A549 treated with dexamethasone at 1 μM for 4 hours (cell line): ENCODE data around the gene G6PC3. TPM values are rescaled to one million over a fixed set of nuclear protein-coding genes. Genes with fewer than 3 reads are reported as not detected.

Experiments
- total RNA-seq: library from RNA; stranded (reverse); fragments of 200-300 nt; extraction: Qiagen RNA extraction; gene quantifications from 5 replicates; pipeline ENCODE4 v1.2.3, GENCODE V29; 2022

G6PC3 gene, protein sequence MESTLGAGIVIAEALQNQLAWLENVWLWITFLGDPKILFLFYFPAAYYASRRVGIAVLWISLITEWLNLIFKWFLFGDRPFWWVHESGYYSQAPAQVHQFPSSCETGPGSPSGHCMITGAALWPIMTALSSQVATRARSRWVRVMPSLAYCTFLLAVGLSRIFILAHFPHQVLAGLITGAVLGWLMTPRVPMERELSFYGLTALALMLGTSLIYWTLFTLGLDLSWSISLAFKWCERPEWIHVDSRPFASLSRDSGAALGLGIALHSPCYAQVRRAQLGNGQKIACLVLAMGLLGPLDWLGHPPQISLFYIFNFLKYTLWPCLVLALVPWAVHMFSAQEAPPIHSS
- 121 to 179 TPM (median 173 TPM) in 5 replicates for total RNA-seq

DNA sequence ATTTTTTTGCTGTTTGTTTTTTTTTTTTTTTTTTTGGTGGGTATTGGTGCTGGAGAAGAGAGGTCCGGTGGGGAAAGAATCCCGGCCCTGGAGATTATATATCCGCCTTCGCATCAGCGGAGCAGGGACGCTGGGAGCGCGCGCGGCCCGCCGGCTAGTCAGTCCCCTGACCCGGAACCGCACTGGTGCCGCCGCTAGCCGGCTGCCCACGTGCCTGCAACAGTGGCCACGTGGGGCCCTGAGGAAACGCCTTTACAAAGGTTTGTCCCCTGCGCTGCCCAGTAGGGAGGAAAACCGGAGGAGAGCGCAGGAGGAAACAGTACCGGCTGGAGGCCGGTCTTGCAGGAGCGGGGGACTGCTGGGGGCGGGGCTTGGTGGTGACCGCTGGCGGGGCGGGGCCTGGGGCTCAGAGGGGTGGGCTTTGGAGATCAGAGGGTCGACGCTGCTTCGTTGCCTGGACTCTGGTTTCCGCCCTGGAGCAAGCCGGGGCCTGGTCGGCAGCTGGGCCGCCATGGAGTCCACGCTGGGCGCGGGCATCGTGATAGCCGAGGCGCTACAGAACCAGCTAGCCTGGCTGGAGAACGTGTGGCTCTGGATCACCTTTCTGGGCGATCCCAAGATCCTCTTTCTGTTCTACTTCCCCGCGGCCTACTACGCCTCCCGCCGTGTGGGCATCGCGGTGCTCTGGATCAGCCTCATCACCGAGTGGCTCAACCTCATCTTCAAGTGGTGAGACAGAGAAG is at the start of gene G6PC3:
Gene G6PC3 (plus strand): TSS at position 281 of the 743 bp plus-strand sequence. CDS start 231 bp downstream, at position 512.

DNA sequence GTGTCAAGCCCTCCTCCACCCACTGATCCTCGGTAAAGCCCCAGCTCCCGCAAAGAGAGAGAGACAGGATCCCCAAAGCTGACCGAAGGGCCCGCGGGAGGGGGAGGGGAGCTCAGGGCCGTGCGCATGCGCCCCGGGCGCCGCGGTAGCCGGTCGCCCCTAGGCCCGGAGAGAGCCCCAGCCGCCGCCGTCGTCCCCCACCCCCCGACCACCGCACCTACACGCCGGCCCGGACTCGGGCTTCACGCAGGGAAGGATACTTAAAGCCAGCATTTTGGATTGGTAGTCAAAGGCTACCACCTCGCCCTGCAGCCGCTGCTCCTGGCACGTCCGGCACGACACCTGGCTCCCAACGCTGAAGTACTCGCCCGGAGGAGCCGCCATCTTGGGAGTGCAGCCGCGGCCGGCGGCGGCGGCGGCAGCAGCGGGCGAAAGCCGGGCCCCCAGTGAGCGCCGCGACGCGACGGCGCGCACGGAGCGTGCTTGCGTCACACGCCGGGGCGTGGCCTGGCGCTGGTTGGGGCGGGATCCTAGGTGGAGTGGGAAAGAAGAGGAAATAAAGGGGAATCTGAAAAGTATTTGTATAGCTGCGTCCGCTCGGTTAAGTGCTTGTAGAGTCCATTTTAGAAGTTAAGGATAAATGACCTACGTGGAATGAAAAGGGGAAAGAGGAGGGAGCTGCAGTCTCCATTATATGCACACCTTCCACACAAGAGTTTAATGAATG is 4.2 kb upstream of the G6PC3 start, which contains the start of gene LSM12:
Gene LSM12 (minus strand): TSS at position 468 of the 727 bp plus-strand sequence. CDS start 84 bp downstream, at position 384.

DNA sequence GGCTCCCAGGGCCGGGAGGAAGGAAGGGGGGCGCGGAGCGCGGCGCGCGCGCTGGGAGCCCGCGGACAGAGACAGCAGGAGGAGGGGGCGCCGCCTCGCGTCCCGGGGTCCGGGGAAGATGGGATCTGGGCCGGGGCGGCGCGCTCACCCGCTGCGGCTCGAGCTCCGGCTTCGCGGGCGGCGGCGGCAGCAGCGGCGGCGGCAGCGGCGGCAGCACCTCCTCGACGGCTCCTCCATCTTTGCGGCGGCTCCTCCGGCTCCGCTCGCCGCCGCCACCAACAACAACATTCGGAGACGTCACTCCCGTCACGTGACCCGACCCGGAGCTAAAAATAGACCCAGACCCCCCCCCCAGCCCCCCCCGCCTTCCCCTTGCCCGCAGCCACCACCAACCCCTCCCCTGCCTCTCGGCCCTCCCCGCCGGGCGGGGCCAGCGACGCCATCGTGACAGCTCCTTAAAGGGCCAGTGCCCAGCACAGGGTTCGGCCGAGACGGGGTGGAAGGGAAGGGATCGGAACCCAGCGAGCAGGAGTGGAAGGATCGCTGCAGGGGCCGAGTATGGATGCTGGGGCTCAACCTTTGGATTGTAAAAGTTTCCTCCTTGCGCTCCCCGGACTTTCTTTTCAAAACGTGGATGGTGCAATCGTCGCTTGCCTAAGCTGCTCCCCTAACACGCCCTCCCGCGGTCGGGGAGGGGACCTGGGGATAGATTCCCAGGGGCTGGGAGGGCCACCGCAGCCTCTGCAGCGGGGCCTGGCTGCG is 53.0 kb downstream of the G6PC3 start, which contains the start of gene HDAC5:
Gene HDAC5 (minus strand): TSS at position 286 of the 762 bp plus-strand sequence. CDS start 6,126 bp downstream, outside the sequence.

Other genes with a start within 250 kb of the G6PC3 start
- gene MPP3, start 237.6 kb upstream of the G6PC3 start, total RNA-seq: 12.0 to 15.9 TPM (median 15.1 TPM) in 5 replicates
- gene CD300LG, start 223.6 kb upstream of the G6PC3 start, total RNA-seq: 0.36 TPM in 1 of 5 replicates, not detected in the others
- 0.82 to 1.8 TPM (median 1.4 TPM) in 5 replicates for gene MPP2, start 163.2 kb upstream of the G6PC3 start, total RNA-seq
- gene PPY, start 128.3 kb upstream of the G6PC3 start, total RNA-seq: not detected in 5 replicates
- 0.21 TPM in 1 of 5 replicates, not detected in the others for gene PYY, start 116.8 kb upstream of the G6PC3 start, total RNA-seq
- gene NAGS, start 66.1 kb upstream of the G6PC3 start, total RNA-seq: 1.1 to 1.8 TPM (median 1.3 TPM) in 5 replicates
- 24.7 to 29.9 TPM (median 27.8 TPM) in 5 replicates for gene TMEM101, start 55.8 kb upstream of the G6PC3 start, total RNA-seq
- gene LSM12, start 4.1 kb upstream of the G6PC3 start, total RNA-seq: 53.5 to 59.5 TPM (median 56.0 TPM) in 5 replicates
- 13.5 to 16.0 TPM (median 13.7 TPM) in 5 replicates for gene HDAC5, start 52.9 kb downstream of the G6PC3 start, total RNA-seq
- 8.4 to 11.8 TPM (median 10.5 TPM) in 5 replicates for gene HROB, start 71.2 kb downstream of the G6PC3 start, total RNA-seq
- 0.05 to 0.07 TPM (median 0.06 TPM) in 3 of 5 replicates, not detected in the others for gene ASB16, start 100.0 kb downstream of the G6PC3 start, total RNA-seq
- gene TMUB2, start 116.2 kb downstream of the G6PC3 start, total RNA-seq: 32.9 to 41.2 TPM (median 39.6 TPM) in 5 replicates
- gene ATXN7L3, start 129.1 kb downstream of the G6PC3 start, total RNA-seq: 53.1 to 65.4 TPM (median 64.4 TPM) in 5 replicates
- gene UBTF, start 148.9 kb downstream of the G6PC3 start, total RNA-seq: 77.3 to 96.3 TPM (median 93.7 TPM) in 5 replicates
- 0.02 TPM in 2 of 5 replicates, not detected in the others for gene SLC4A1, start 197.4 kb downstream of the G6PC3 start, total RNA-seq
- 0.39 to 1.1 TPM (median 0.81 TPM) in 5 replicates for gene RUNDC3A, start 237.9 kb downstream of the G6PC3 start, total RNA-seq